RPMI7951 (cell line): ENCODE results near the gene SCYL3. TPM values are rescaled to one million over a fixed set of nuclear protein-coding genes. Genes with fewer than 3 reads are reported as not detected.
A peak's percentile ranks its signal among the peaks of the same experiment; 100 is the strongest.

Experiments
- DNase-seq: peaks from one replicate; pipeline ENCODE4 v3.0.0-alpha.2; 2012; ENCODE audit warnings: low read depth
- total RNA-seq: library from RNA; depleted of rRNA; stranded (reverse); fragments of >200 nt; shearing (Covaris generic); gene quantifications from 2 replicates; pipeline ENCODE4 v1.2.3, GENCODE V29; 2014

Gene SCYL3
- total RNA-seq, 1 experiment from 2014 or later: 4.2 TPM

GRCh38 chr1:169899519-169900217 lies 6.0 kb upstream of the SCYL3 start:
- DNase-seq: no peak

DNA sequence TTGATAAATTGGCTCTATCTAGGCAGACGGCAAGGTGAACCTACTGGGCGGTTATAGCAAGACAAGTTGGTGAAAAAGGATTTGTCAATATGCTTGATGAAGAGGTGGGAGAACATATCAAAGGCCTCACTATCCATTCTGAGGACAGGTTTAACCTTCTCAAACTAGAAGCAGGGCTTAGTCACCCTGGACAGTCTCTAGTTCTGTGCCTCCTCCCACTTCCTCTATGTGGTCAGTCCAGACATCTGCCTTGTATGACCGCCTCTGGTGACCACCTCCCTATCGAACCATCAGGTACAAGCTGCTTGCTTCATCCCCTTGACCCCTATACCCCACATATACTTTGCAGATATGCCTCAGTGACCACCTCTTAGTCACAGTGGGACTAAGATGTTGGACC lies 2.3 kb upstream of the SCYL3 start:
- DNase-seq: no peak

DNA sequence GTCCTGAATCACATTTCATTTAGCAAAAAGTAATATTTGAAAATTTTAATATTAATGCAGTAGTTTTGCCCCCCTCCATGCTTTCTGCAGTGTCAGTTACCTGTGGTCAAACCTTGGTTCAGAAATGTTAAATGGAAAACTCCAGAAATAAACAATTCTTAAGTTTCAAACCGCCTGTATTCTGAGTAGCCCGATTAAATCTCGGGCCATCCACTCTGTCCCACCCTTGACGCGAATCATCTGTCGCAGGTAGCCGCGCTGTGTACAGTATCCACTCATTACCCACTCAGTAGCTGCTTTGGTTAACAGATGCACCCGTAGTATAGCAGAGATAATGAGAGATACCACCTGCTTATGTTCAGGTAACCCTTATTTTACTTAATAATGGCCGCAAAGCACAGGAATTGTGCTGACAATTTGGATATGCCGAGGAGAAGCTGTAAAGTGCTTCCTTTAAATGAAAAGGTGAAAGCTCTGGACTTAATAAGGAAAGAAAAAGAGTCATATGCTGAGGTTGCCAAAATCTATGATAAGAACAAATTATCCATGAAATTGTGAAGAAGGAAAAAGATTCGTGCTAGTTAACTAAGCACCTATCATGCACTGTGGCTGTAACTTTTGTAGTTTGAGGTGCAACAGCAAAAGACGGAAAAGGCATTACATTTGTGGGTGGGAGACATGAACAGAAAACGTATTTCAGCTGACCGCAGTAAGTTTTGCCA lies 889 bp upstream of the SCYL3 start:
- no peak for DNase-seq

DNA sequence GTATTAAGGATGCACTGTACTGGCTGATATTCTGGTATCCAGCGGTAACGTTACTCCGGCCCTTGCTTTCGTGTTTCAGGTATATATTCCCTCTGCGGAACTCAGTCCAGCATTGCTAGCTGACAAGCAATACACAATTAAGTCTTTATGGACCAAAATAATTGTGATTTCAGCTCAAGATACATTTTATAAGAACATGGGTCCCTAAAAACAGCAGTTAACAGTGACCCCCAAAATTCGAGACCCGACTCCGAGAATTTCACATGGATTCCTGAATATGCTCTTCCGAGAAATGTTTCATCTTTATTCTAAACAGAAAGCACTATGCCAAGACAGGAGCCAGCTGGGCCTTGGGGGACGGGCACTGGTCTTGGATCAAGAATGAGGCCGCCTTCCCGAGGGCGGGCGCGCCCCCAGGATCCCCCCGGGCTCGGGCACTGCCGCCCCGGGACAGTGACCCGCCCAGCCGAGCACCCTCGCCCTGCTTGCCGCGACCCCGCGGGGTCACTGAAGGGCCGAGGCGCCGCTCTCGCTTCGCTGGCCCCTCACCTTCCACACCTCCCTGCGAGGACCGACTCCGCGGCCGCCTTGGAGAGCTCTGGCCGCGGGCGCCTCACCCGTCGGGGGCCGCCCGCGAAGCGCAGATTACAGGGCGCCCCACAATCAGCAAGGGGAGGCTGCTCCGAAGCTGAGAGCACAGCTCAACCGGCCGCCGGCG lies 610 bp downstream of the SCYL3 start:
- DNase-seq: peak; percentile 15

GRCh38 chr1:169892176-169892926 lies 1.3 kb downstream of the SCYL3 start:
- no peak for DNase-seq

DNA sequence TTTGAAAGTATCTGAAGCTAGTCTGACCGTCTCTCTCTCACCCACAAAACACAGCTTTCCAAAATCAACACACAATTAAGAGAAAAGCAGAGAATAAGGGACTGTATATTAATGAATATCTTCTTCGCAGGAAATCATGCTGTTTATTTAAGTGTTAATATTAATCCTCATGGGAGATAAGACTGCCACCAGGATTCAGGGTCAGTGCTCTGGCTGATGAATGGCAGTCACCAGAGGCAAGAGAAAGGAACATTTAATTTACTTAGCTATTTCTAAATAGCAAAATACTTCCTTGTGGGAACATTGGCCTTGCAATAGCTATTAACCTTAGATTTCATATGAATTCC lies 2.2 kb downstream of the SCYL3 start:
- DNase-seq: no peak

DNA sequence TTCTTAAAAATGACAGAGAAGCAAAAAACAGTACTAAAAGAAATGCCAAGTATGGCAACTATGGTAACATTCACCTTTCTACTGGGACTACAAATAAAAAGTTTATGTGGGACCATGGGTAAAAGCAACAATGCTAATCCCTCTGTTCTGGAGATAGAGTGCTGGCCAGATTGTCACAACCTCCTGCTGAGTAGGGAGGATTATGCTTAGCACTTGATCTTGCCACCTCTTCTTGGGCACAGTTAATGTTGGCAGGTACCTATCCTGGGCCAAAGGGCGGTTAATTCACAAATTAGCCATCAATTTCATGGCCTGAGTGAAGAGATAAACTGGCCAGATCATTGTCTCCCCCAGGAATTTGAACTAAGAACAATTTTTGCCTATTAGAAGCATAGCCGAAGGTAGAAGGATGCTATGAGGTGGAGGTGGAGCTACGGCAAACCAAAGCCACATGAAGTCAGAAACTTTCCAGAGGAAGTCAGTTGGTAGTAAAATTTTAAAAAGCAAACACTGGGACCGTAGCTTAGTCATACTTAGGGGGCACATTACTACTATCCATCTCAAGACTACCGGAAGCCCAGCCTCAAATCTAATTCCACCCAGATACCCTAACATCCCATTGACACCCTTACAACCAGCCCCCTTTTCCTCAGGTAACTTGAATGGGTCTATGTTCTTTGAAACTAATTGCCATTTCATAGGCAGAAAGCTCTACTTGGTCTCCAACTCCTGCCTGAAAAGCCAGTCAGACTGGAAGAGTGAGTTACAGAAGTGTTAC lies 2.7 kb downstream of the SCYL3 start:
- DNase-seq: no peak

DNA sequence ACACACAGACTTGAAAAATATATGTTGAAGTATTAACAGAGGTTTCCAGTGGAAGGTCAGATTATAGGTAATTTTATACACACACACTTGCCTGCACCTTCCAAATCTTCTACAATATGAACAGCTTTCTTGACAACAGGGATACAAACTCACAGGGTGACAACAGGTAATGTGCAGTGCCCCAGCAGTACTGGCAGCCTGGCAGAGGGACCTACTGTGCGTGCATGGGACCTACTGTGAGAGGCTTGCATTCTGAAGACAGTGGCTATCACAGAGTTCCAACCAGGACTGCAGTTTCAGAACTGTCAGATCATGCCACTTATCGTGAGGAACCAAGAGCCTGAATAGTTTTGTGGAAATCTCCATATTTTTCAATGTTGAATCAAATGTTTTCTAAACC lies 3.8 kb downstream of the SCYL3 start:
- no peak for DNase-seq

- DNase-seq: no peak
Measured at GRCh38 chr1:169886931-169887330, 6.8 kb downstream of the SCYL3 start.

DNA sequence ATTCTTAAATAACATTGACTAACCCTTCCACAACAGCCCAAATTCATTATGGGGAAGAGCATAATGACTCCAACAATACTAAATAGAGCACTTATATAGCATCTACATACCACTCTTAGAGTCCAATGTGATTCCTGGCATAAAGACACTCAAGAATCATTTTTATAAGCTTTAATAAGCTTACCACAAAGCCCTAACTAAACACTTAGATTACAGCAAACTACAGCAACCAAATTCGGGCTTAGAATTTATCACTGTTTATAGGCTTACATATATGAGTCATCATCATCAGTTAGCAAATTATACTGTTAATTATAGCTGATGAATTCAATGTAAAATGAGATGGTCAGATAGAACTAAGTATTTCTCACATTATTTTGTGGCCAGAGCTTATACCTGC lies 7.3 kb downstream of the SCYL3 start:
- no peak for DNase-seq

DNA sequence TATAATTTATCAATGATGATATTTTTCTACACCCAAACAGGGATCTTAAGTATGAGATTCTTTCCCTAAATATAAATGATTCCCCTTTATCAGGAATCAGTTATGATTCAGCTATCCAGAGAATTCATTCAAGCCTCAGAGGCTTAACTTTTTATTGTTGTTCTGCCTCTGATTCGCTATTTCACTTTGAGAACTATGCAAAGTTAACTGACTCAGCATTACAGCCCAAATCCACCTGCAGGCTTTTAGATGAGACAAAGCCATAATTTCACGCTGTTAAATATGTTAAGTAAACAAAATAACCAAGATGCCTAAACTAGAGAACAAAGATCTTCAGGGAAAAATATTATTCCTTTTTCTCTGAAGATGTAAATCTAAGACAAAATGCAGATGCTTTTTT lies 8.5 kb downstream of the SCYL3 start:
- no peak for DNase-seq

DNA sequence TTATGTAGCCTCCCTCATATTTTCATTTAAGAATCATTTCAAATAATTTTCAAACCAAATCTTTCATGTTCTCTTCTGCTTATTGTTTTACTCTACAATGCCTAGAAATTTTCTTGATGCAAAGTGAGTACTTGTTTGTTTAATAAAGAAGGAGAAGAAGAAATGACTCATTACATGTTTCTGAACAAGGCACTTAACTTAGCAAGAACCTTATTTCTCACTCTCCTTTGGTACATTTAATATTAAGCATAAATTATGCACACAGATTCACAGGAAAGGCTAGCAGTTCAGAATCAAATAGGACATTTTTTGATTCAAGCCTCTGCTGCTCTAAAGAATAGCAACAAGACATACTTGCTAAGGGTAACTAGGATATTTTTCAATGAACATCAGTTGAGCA lies 9.1 kb downstream of the SCYL3 start:
- no peak for DNase-seq

DNA sequence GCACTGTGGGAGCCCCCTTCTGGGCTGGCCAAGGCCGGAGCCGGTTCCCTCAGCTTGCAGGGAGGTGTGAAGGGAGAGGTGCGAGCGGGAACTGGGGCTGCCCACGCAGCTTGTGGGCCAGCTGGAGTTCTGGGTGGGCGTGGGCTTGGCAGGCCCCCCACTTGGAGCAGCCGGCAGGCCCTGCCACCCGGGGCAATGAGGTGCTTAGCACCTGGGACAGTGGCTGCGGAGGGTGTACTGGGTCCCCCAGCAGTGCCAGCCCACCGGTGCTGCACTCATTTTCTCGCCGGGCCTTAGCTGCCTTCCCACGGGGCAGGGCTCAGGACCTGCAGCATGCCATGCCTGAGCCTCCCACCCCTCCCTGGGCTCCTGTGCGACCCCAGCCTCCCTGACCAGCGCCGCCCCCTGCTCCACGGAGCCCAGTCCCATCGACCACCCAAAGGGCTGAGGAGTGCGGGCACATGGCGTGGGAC lies 11.6 kb downstream of the SCYL3 start:
- no peak for DNase-seq

GRCh38 chr1:169879034-169879840 lies 14.5 kb downstream of the SCYL3 start:
- DNase-seq: no peak

DNA sequence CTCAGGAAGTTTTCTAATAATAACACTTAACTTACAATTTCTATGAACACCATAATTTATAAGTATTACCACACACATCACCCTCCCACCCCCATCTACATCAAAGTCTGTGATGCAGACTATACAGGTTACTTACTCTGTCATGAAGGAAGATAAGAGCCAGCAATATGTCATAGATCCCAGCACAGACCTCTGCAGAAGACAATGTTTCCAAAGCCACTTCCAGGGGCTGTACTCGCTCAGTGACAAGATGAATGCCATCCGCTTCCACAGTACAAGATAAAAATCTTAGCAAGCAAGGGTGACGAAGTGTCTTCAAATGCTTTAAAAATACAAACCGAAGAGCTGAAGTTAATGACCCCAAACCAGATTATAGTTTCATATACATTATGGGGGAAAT lies 15.2 kb downstream of the SCYL3 start:
- DNase-seq: no peak

DNA sequence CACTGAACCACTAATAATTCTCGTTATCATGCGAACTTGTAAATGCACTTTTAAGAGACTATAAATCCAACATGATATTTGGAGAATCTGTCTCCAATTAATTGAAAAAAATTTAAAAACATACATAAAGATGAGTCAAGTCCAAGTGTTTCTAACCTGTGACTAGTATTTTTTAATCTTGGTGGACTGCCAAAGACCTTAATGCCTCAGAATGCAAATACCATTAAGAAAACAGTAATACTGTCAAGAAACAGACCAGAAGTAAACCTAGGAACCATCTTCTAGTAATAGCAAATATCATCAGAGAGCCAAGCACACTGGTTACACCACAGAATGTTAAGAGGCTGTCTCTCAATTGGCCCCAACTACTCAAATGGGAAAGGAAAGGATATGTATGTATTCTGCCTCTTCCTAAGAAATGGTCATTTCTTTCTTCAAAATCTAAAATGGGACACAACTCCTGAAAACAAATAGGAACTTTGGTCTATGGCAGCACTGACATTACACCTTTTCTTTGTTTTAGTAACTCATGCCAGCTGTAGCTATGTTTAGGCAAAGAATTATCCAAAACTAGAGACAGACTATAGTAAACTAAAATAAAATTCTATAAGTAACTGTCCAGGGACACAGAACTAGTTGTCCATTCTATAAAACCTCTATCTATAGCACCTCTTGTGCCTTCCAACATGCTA lies 15.8 kb downstream of the SCYL3 start:
- no peak for DNase-seq

- peak; percentile 57 for DNase-seq
Measured at GRCh38 chr1:169874229-169874628, 19.5 kb downstream of the SCYL3 start.

- no peak for DNase-seq
Measured at GRCh38 chr1:169873582-169874199, 20.0 kb downstream of the SCYL3 start.

DNA sequence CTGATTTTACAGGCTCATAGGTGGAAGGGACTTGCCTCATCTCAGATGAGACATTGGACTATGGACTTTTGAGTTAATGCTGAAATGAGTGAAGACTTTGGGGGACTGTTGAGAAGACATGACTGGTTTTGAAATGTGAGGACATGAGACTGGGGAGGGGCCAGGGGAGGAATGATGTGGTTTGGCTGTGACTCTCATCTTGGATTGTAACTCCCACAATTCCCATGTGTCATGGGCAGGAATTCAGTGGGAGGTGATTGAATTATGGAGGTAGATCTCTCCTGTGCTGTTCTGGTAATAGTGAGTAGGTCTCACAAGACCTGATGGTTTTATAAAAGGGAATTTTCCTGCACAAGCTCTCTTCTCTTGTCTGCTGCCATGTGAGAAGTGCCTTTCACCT lies 20.8 kb downstream of the SCYL3 start:
- no peak for DNase-seq
